Nucleus accumbens (tissue), 56 donors: ENCODE results near the gene HNRNPDL.
"Not testable (repeated sequence)": the region's sequence is repeated elsewhere in the genome, so short reads cannot be mapped to it uniquely, and the experiment has no call there.

ENCODE experiments used
- DNase-seq, 56 donors: peaks; one replicate each; lab custom pipeline; 2025; lab: John Stamatoyannopoulos, UW

Gene HNRNPDL

GRCh38 chr4:82434949-82435348 lies 4.7 kb upstream of the HNRNPDL start:
- no peak for DNase-seq

GRCh38 chr4:82433791-82434190 lies 3.5 kb upstream of the HNRNPDL start:
- DNase-seq = no peak

- DNase-seq = no peak
Measured at GRCh38 chr4:82432596-82432995, 2.3 kb upstream of the HNRNPDL start.

GRCh38 chr4:82431831-82432230 lies 1.6 kb upstream of the HNRNPDL start:
- DNase-seq = no peak

GRCh38 chr4:82430964-82431745 lies 893 bp upstream of the HNRNPDL start:
- peak in 32 of 56 donors; percentile 11 to 72 (median 44) for DNase-seq

- peak in 27 of 56 donors; percentile 47 to 88 (median 78) for DNase-seq
Measured at GRCh38 chr4:82429728-82430192, 502 bp downstream of the HNRNPDL start.

- peak; percentile 8 to 95 (median 87) for DNase-seq
Measured at GRCh38 chr4:82428969-82429727, 1.1 kb downstream of the HNRNPDL start.

GRCh38 chr4:82428526-82428968 lies 1.7 kb downstream of the HNRNPDL start:
- peak in 1 of 56 donors; percentile 68 for DNase-seq

GRCh38 chr4:82425478-82425877 lies 4.8 kb downstream of the HNRNPDL start:
- no peak for DNase-seq

GRCh38 chr4:82423245-82424054 lies 6.8 kb downstream of the HNRNPDL start:
- DNase-seq = no peak

- DNase-seq = no peak
Measured at GRCh38 chr4:82422616-82423015, 7.6 kb downstream of the HNRNPDL start.

- DNase-seq = no peak
Measured at GRCh38 chr4:82421796-82422560, 8.3 kb downstream of the HNRNPDL start.

GRCh38 chr4:82419451-82419850 lies 10.8 kb downstream of the HNRNPDL start:
- no peak for DNase-seq

- no peak for DNase-seq
Measured at GRCh38 chr4:82415922-82416365, 14.3 kb downstream of the HNRNPDL start.

- DNase-seq = not testable (repeated sequence)
Measured at GRCh38 chr4:82415061-82415460, 15.2 kb downstream of the HNRNPDL start.

- DNase-seq = no peak
Measured at GRCh38 chr4:82403725-82404124, 26.5 kb downstream of the HNRNPDL start.

GRCh38 chr4:82402196-82402775 lies 28.0 kb downstream of the HNRNPDL start:
- no peak for DNase-seq

GRCh38 chr4:82401600-82401999 lies 28.7 kb downstream of the HNRNPDL start:
- no peak for DNase-seq

GRCh38 chr4:82398263-82398662 lies 32.0 kb downstream of the HNRNPDL start:
- DNase-seq = no peak
